Activated CD8-positive, alpha-beta T cell treated with anti-CD3 and anti-CD28 coated beads for 36 hours (primary cell): ENCODE results near the gene ZNF48. TPM values are rescaled to one million over a fixed set of nuclear protein-coding genes. Genes with fewer than 3 reads are reported as not detected.

Source experiments
- ATAC-seq: fragments of 200-7000 bp; cut with Tn5 transposase; one replicate; pipeline ENCODE4 v1.10.0; 2021; ENCODE audit warnings: mild to moderate bottlenecking, moderate library complexity
- CTCF ChIA-PET: fragments of 350-600 bp; sonication (Branson Sonifier 250); formaldehyde crosslinking; loops from one replicate; lab custom pipeline; 2021; ENCODE audit warnings: antibody characterized with exemption; lab: Charles Lee
- POLR2A ChIA-PET: fragments of 350-600 bp; sonication (Branson Sonifier 250); formaldehyde crosslinking; loops from one replicate; lab custom pipeline; 2021; ENCODE audit warnings: antibody characterized with exemption; lab: Charles Lee
- DNase-seq: peaks from one replicate; pipeline ENCODE4 v3.0.0-alpha.2; 2020
- H3K27ac Mint-ChIP-seq: one replicate; pipeline ENCODE4 v1.8.0; 2021; ENCODE audit warnings: mild to moderate bottlenecking, mixed read lengths
- H3K27me3 Mint-ChIP-seq: one replicate; pipeline ENCODE4 v1.8.0; 2021; ENCODE audit warnings: mixed read lengths
- H3K36me3 Mint-ChIP-seq: one replicate; pipeline ENCODE4 v1.8.0; 2021; ENCODE audit warnings: low read depth, mixed read lengths
- H3K4me1 Mint-ChIP-seq: one replicate; pipeline ENCODE4 v1.8.0; 2021; ENCODE audit warnings: low read depth, mixed read lengths
- H3K4me3 Mint-ChIP-seq: one replicate; pipeline ENCODE4 v1.8.0; 2021; ENCODE audit warnings: mild to moderate bottlenecking, moderate library complexity, mixed read lengths
- H3K9me3 Mint-ChIP-seq: one replicate; pipeline ENCODE4 v1.8.0; 2021; ENCODE audit warnings: mixed read lengths
- CTCF ChIP-seq: fragments of 200-600 bp; IDR thresholded peaks from one replicate; pipeline ENCODE4 v1.8.0; 2022; ENCODE audit warnings: antibody characterized with exemption, mild to moderate bottlenecking
- intact Hi-C: fragments of 100-400 bp; cut with micrococcal nuclease; formaldehyde crosslinking; loops from one replicate; pipeline ENCODE4 v1.10.0; 2022
- total RNA-seq, 2 experiments: library from RNA; stranded (reverse); gene quantifications; one replicate each; pipeline ENCODE4 v1.2.3, GENCODE V29; 2021

Gene ZNF48
- total RNA-seq, 2 experiments from 2014 or later = 10.4 to 10.9 TPM

- Mint-ChIP-seq H3K4me3 (peak within 1 kb of the TSS; percentile 93), H3K27me3 (no peaks in the 10 kb centered on the region), H3K36me3 (peaks cover 14% of the 10 kb centered on the region), H3K4me1 (peaks cover 28% of the 10 kb centered on the region), H3K27ac (peak within 1 kb of the TSS; percentile 98), H3K9me3 (no peaks in the 10 kb centered on the region)
- ChIA-PET CTCF (interaction anchor here (0.6 to 5.0 kb wide), 14 partner anchors 8 to 315 kb away, joined by 3 to 51 read pairs (median 6); partner anchors contain the start of genes CD2BP2, DCTPP1, SEPTIN1 and TBX6), POLR2A (interaction anchor here (0.6 to 4.2 kb wide), 16 partner anchors 9 to 314 kb away, joined by 3 to 38 read pairs (median 4); partner anchors contain the start of genes CD2BP2, DCTPP1, MAPK3 and SEPTIN1)
- ATAC-seq (peak; percentile 89), DNase-seq (peak; percentile 95)
- no peak for TF ChIP-seq CTCF
- intact Hi-C loops = loop anchor here (5.0 kb wide), 1 partner anchor 35 kb away; the partner anchor contains the start of genes MYL11 and TBC1D10B
Measured at GRCh38 chr16:30407102-30407803, 12.0 kb downstream of the ZNF48 start, which contains the start of gene ZNF771. TSS of gene ZNF771 (plus strand) at chr16:30407606. CDS start at chr16:30408054, 448 bp downstream.

GRCh38 chr16:30407804-30408534, 12.7 kb downstream of the ZNF48 start:
- POLR2A ChIA-PET = interaction anchor here (0.6 to 4.2 kb wide), 14 partner anchors 9 to 315 kb away, joined by 3 to 38 read pairs (median 5); partner anchors contain the start of genes CD2BP2, DCTPP1, ITGAL and SEPTIN1
- intact Hi-C loops = loop anchor here (5.0 kb wide), 1 partner anchor 36 kb away; the partner anchor contains the start of genes MYL11 and TBC1D10B
- H3K27me3 Mint-ChIP-seq = no peaks in the 10 kb centered on the region
- ATAC-seq (no peak), DNase-seq (no peak)
- peak overlapping the region; percentile 93 for H3K4me3 Mint-ChIP-seq
- TF ChIP-seq CTCF = no peak
- CTCF ChIA-PET = interaction anchor here (0.9 to 5.0 kb wide), 15 partner anchors 9 to 316 kb away, joined by 3 to 51 read pairs (median 7); partner anchors contain the start of genes CD2BP2, SEPTIN1, TBC1D10B and TBX6
- peak overlapping the region; percentile 80 for H3K27ac Mint-ChIP-seq
- no peaks in the 10 kb centered on the region for H3K9me3 Mint-ChIP-seq
- H3K36me3 Mint-ChIP-seq = peaks cover 14% of the 10 kb centered on the region
- H3K4me1 Mint-ChIP-seq = peaks cover 28% of the 10 kb centered on the region

GRCh38 chr16:30409125-30410060, 14.2 kb downstream of the ZNF48 start:
- peaks cover 19% of the 10 kb centered on the region for H3K36me3 Mint-ChIP-seq
- peak; percentile 95 for DNase-seq
- H3K9me3 Mint-ChIP-seq = no peaks in the 10 kb centered on the region
- H3K27ac Mint-ChIP-seq = peak overlapping the region; percentile 66
- H3K4me1 Mint-ChIP-seq = peaks cover 34% of the 10 kb centered on the region
- ChIA-PET CTCF (interaction anchor here (0.6 to 5.0 kb wide), 40 partner anchors 8 to 317 kb away, joined by 3 to 51 read pairs (median 5); partner anchors contain the start of genes CD2BP2, CORO1A, DCTPP1 and SEPTIN1), POLR2A (interaction anchor here (0.7 to 2.2 kb wide), 11 partner anchors 9 to 223 kb away, joined by 3 to 8 read pairs (median 4); partner anchors contain the start of genes ITGAL and SEPTIN1)
- H3K27me3 Mint-ChIP-seq = no peaks in the 10 kb centered on the region
- H3K4me3 Mint-ChIP-seq = peak overlapping the region; percentile 51
- intact Hi-C loops = loop anchor here (5.0 kb wide), 1 partner anchor 37 kb away; the partner anchor contains the start of genes MYL11 and TBC1D10B
- peak; percentile 94 for TF ChIP-seq CTCF
- ATAC-seq = peak; percentile 47

GRCh38 chr16:30413112-30413806, 18.0 kb downstream of the ZNF48 start:
- POLR2A ChIA-PET = no interaction called here
- DNase-seq (no peak), ATAC-seq (no peak)
- intact Hi-C loops = no loop called here
- peaks cover 33% of the 10 kb centered on the region for H3K36me3 Mint-ChIP-seq
- H3K9me3 Mint-ChIP-seq = no peaks in the 10 kb centered on the region
- H3K27me3 Mint-ChIP-seq = no peaks in the 10 kb centered on the region
- H3K27ac Mint-ChIP-seq = peak overlapping the region; percentile 30
- peaks cover 42% of the 10 kb centered on the region for H3K4me1 Mint-ChIP-seq
- CTCF ChIA-PET = interaction anchor here (2.1 kb wide), 1 partner anchor 17 kb away, joined by 9 read pairs; the partner anchor contains the start of gene DCTPP1
- H3K4me3 Mint-ChIP-seq = no peak overlapping the region
- no peak for TF ChIP-seq CTCF
